SK-N-SH (cell line): Measurements from ENCODE around the gene KLHL13. TPM values are rescaled to one million over a fixed set of nuclear protein-coding genes. Genes with fewer than 3 reads are reported as not detected.

Experiments
- CTCF ChIA-PET: fragments of 300-600, 350-600 bp; formaldehyde crosslinking; extraction: SDS; loops from one replicate; lab custom pipeline; 2021; lab: Yijun Ruan, JAX
- POLR2A ChIA-PET: fragments of 350-600 bp; sonication (Branson Sonifier 250); formaldehyde crosslinking; extraction: SDS; loops from one replicate; lab custom pipeline; 2020; ENCODE audit warnings: antibody characterized with exemption, inconsistent platforms; lab: Yijun Ruan, JAX
- DNase-seq: peaks from one replicate; pipeline ENCODE4 v3.0.0; 2012
- H2AFZ ChIP-seq: fragments of 200-600 bp; sonication (generic); 2 replicates; pipeline ENCODE4 v1.8.1; 2016; ENCODE audit warnings: antibody characterized with exemption, mild to moderate bottlenecking, low read depth
- H3F3A ChIP-seq: fragments of 200-600 bp; sonication (generic); replicated peaks from 2 replicates; pipeline ENCODE3; 2016; ENCODE audit warnings: antibody characterized with exemption, mild to moderate bottlenecking; ENCODE audit not compliant: insufficient read depth
- H3K27ac ChIP-seq, 2 experiments: fragments of 200-500 bp in 1 of 2; fragments of 200-600 bp in 1 of 2; sonication (Bioruptor generic) in 1 of 2; sonication (generic), shearing (Covaris generic) in 1 of 2; 2 replicates each; pipeline versions ENCODE4 v1.5.1 to v1.6.1; 2014 to 2016; ENCODE audit warnings: low read depth in 2 of 2, inconsistent platforms in 1 of 2, low read length in 1 of 2, mild to moderate bottlenecking in 1 of 2, mixed read lengths in 1 of 2
- H3K27me3 ChIP-seq: fragments of 200-600 bp; sonication (generic), shearing (Covaris generic); 2 replicates; pipeline ENCODE4 v1.6.1; 2016; ENCODE audit warnings: mixed run types; ENCODE audit not compliant: insufficient read depth
- H3K36me3 ChIP-seq, 2 experiments: fragments of 200-500 bp in 1 of 2; fragments of 200-600 bp in 1 of 2; sonication (Bioruptor generic) in 1 of 2; sonication (generic) in 1 of 2; replicated peaks in 1 of 2; 2 replicates each; pipeline versions ENCODE3 to v1.5.1; 2014 to 2016; ENCODE audit warnings: low read length in 1 of 2, mild to moderate bottlenecking in 1 of 2; ENCODE audit not compliant: insufficient read depth in 2 of 2, control insufficient read depth in 1 of 2
- H3K4me1 ChIP-seq, 2 experiments: fragments of 200-500 bp in 1 of 2; fragments of 200-600 bp in 1 of 2; sonication (Bioruptor generic) in 1 of 2; sonication (generic), shearing (Covaris generic) in 1 of 2; 2 replicates each; pipeline versions ENCODE4 v1.5.1 to v1.6.1; 2014 to 2016; ENCODE audit warnings: low read depth in 1 of 2, low read length in 1 of 2, mixed run types in 1 of 2; ENCODE audit not compliant: insufficient read depth in 2 of 2, control insufficient read depth in 1 of 2
- H3K4me2 ChIP-seq: fragments of 200-600 bp; sonication (generic), shearing (Covaris generic); 2 replicates; pipeline ENCODE4 v1.6.1; 2017; ENCODE audit warnings: mixed run types
- H3K4me3 ChIP-seq, 2 experiments: fragments of 200-500 bp in 1 of 2; fragments of 200-600 bp in 1 of 2; sonication (Bioruptor generic) in 1 of 2; sonication (generic), shearing (Covaris generic) in 1 of 2; 2 replicates each; pipeline versions ENCODE4 v1.5.1 to v1.8.1; 2014 to 2016; ENCODE audit warnings: low read depth in 2 of 2, inconsistent platforms in 1 of 2, low read length in 1 of 2, mild to moderate bottlenecking in 1 of 2, mixed read lengths in 1 of 2, moderate library complexity in 1 of 2
- H3K79me2 ChIP-seq: fragments of 200-600 bp; sonication (generic); 2 replicates; pipeline ENCODE4 v1.8.1; 2017; ENCODE audit warnings: mild to moderate bottlenecking; ENCODE audit not compliant: insufficient read depth
- H3K9ac ChIP-seq: fragments of 200-600 bp; sonication (generic); 2 replicates; pipeline ENCODE4 v1.6.1; 2017; ENCODE audit warnings: mixed run types
- H3K9me2 ChIP-seq: fragments of 200-600 bp; sonication (generic); 2 replicates; pipeline ENCODE4 v1.6.1; 2017; ENCODE audit warnings: mixed run types
- H3K9me3 ChIP-seq: fragments of 200-600 bp; sonication (generic); 2 replicates; pipeline ENCODE4 v1.6.1; 2017; ENCODE audit warnings: mixed run types, mild to moderate bottlenecking, moderate library complexity
- H4K20me1 ChIP-seq: fragments of 200-600 bp; sonication (generic); 2 replicates; pipeline ENCODE4 v1.6.1; 2017; ENCODE audit warnings: mild to moderate bottlenecking, mixed run types; ENCODE audit not compliant: insufficient read depth
- CHD2 ChIP-seq: fragments of 150-350 bp; IDR thresholded peaks from 2 replicates; pipeline ENCODE4 v1.6.1; 2018; ENCODE audit warnings: low read length; ENCODE audit not compliant: partially characterized antibody
- EP300 ChIP-seq, 2 experiments: IDR thresholded peaks; 2 replicates each; pipeline versions ENCODE4 v1.4.0 to v1.6.1; 2012; ENCODE audit warnings: borderline replicate concordance in 1 of 2, low read depth in 1 of 2, low read length in 1 of 2
- FOXM1 ChIP-seq: IDR thresholded peaks from 2 replicates; pipeline ENCODE4 v1.4.0; 2012; ENCODE audit warnings: low read depth, mild to moderate bottlenecking
- GATA2 ChIP-seq: sonication (generic); formaldehyde crosslinking; IDR thresholded peaks from 2 replicates; pipeline ENCODE4 v1.5.0; 2020; ENCODE audit warnings: mild to moderate bottlenecking, missing genetic modification reagents
- MEF2A ChIP-seq: IDR thresholded peaks from 2 replicates; pipeline ENCODE4 v1.4.0; 2012; ENCODE audit warnings: low read depth, borderline replicate concordance
- MXI1 ChIP-seq: IDR thresholded peaks from 2 replicates; pipeline ENCODE4 v1.6.1; 2012; ENCODE audit warnings: mild to moderate bottlenecking, low read depth, low read length, improper control_type of control experiment
- NRF1 ChIP-seq: IDR thresholded peaks from 2 replicates; pipeline ENCODE4 v1.6.1; 2012; ENCODE audit warnings: low read depth, mild to moderate bottlenecking, low read length
- POLR2AphosphoS5 ChIP-seq: IDR thresholded peaks from 2 replicates; pipeline ENCODE4 v1.6.1; 2012; ENCODE audit warnings: low read depth, low read length
- RAD21 ChIP-seq: IDR thresholded peaks from 2 replicates; pipeline ENCODE4 v1.6.1; 2012; ENCODE audit warnings: mild to moderate bottlenecking, low read length
- RFX5 ChIP-seq: IDR thresholded peaks from 2 replicates; pipeline ENCODE4 v1.6.1; 2012; ENCODE audit warnings: mild to moderate bottlenecking, improper control_type of control experiment, low read length
- SIN3A ChIP-seq: IDR thresholded peaks from 2 replicates; pipeline ENCODE4 v1.6.1; 2012; ENCODE audit warnings: low read depth, mild to moderate bottlenecking, low read length, moderate library complexity, borderline replicate concordance
- SMC3 ChIP-seq: IDR thresholded peaks from 2 replicates; pipeline ENCODE4 v1.6.1; 2012; ENCODE audit warnings: low read depth, low read length, improper control_type of control experiment
- TAF1 ChIP-seq: IDR thresholded peaks from 2 replicates; pipeline ENCODE4 v1.6.1; 2012; ENCODE audit warnings: low read depth, mild to moderate bottlenecking, low read length, moderate library complexity, borderline replicate concordance
- TCF12 ChIP-seq: IDR thresholded peaks from 2 replicates; pipeline ENCODE4 v1.4.0; 2012
- TEAD4 ChIP-seq: IDR thresholded peaks from 2 replicates; pipeline ENCODE4 v1.4.0; 2012; ENCODE audit warnings: mild to moderate bottlenecking, borderline replicate concordance; ENCODE audit not compliant: insufficient read depth
- YY1 ChIP-seq: IDR thresholded peaks from 2 replicates; pipeline ENCODE4 v1.4.0; 2012; ENCODE audit warnings: low read depth, mild to moderate bottlenecking
- WGBS: methylation state at CpG from one replicate; pipeline ENCODE4 v1.1.6; 2017; ENCODE audit warnings: low lambda C conversion rate; 5-methylcytosine and 5-hydroxymethylcytosine counted together
- polyA plus RNA-seq, 3 experiments: library from polyadenylated mRNA; depleted of rRNA; stranded (reverse); fragments of >200 nt; gene quantifications; 2 replicates each; pipeline ENCODE4 v1.2.3, GENCODE V29; 2012
- TF ChIP-seq, protein P1 (sequence below): IDR thresholded peaks from 2 replicates; pipeline ENCODE4; 2012
- TF ChIP-seq, protein P2 (sequence below): IDR thresholded peaks from 2 replicates; pipeline ENCODE4 v1.6.1; 2012; ENCODE audit warnings: mild to moderate bottlenecking, low read depth, low read length, moderate library complexity
- TF ChIP-seq, protein P3 (sequence below): IDR thresholded peaks from 2 replicates; pipeline ENCODE4 v1.4.0; 2012; ENCODE audit warnings: low read depth, borderline replicate concordance
- TF ChIP-seq, protein P4 (sequence below): fragments of 150-350 bp; IDR thresholded peaks from 2 replicates; pipeline ENCODE4 v1.6.1; 2016; ENCODE audit warnings: mild to moderate bottlenecking, low read depth, low read length
- TF ChIP-seq, protein P5 (sequence below): IDR thresholded peaks from 2 replicates; pipeline ENCODE4 v1.4.0; 2012; ENCODE audit warnings: low read depth, borderline replicate concordance

The KLHL13 gene
- polyA plus RNA-seq, 1 of the 3 experiments (the other 2 are of a cell fraction): 19.5 TPM

DNA sequence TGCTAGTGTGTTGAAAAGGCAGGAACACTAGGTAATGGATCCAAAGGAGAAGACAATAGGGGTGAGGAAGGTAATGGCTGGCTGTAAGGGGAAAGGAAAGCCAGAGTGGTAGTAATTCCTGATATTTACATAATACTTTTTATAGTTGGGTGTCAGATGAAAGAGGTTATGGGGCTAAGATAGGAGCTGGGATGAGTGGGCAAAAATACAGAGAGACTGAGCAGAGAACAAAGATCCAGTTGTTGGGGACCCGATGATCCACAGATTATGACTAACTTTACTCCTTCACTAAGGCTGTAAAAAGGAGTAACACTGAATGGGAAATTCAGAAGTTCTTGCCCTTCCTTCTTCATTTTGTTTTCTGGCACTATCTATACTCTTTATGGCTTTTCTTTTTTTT is 138.2 kb downstream of the KLHL13 start (continued):
- TF ChIP-seq SIN3A (no peak), NRF1 (no peak), RFX5 (no peak)
- TF ChIP-seq, protein P1, sequence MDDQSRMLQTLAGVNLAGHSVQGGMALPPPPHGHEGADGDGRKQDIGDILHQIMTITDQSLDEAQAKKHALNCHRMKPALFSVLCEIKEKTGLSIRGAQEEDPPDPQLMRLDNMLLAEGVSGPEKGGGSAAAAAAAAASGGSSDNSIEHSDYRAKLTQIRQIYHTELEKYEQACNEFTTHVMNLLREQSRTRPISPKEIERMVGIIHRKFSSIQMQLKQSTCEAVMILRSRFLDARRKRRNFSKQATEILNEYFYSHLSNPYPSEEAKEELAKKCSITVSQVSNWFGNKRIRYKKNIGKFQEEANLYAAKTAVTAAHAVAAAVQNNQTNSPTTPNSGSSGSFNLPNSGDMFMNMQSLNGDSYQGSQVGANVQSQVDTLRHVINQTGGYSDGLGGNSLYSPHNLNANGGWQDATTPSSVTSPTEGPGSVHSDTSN: no peak

DNA sequence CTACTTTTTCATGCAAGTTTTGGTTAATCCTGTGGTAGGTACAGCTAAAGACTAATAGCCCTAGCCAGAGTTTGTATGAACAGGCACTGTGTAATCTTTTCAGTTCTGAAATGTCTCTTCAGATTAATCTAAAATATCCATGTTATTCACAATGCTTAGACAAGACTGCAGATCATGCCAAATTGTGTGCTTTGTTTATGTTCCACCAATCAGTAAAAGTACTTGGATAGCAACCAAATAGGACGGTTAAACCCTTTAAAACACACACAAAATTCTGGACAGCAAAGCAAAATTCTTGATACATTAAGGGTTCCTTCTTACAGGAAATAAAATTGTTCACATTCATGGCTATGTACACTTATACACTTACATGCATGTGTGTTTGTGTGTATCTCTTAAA is 139.1 kb downstream of the KLHL13 start:
- no peak overlapping the region for H3K9ac ChIP-seq
- no peak overlapping the region for H3K27ac ChIP-seq
- H4K20me1 ChIP-seq: no peaks in the 10 kb centered on the region
- H3K4me2 ChIP-seq: no peak overlapping the region
- H3K79me2 ChIP-seq: peaks cover 4% of the 10 kb centered on the region; the same call in 1 of the 2 replicates
- H3K36me3 ChIP-seq: no peaks in the 10 kb centered on the region
- H3K4me3 ChIP-seq: no peak overlapping the region
- ChIA-PET CTCF (no interaction called here), POLR2A (no interaction called here)
- no peaks in the 10 kb centered on the region for H3K9me3 ChIP-seq
- H2AFZ ChIP-seq: no peak overlapping the region
- TF ChIP-seq GATA2 (CRISPR knock-in tag) (no peak), TCF12 (no peak), EP300 (IDR thresholded peaks at IDR 0.05; ENCODE audit: borderline replicate concordance in 1 of 2, low read depth in 1 of 2, low read length in 1 of 2) (no peak), MEF2A (no peak), NRF1 (no peak), RAD21 (no peak), SMC3 (no peak), POLR2AphosphoS5 (no peak), FOXM1 (no peak), YY1 (no peak), MXI1 (no peak), CHD2 (no peak), TAF1 (no peak), TEAD4 (no peak)
- TF ChIP-seq, protein P2, sequence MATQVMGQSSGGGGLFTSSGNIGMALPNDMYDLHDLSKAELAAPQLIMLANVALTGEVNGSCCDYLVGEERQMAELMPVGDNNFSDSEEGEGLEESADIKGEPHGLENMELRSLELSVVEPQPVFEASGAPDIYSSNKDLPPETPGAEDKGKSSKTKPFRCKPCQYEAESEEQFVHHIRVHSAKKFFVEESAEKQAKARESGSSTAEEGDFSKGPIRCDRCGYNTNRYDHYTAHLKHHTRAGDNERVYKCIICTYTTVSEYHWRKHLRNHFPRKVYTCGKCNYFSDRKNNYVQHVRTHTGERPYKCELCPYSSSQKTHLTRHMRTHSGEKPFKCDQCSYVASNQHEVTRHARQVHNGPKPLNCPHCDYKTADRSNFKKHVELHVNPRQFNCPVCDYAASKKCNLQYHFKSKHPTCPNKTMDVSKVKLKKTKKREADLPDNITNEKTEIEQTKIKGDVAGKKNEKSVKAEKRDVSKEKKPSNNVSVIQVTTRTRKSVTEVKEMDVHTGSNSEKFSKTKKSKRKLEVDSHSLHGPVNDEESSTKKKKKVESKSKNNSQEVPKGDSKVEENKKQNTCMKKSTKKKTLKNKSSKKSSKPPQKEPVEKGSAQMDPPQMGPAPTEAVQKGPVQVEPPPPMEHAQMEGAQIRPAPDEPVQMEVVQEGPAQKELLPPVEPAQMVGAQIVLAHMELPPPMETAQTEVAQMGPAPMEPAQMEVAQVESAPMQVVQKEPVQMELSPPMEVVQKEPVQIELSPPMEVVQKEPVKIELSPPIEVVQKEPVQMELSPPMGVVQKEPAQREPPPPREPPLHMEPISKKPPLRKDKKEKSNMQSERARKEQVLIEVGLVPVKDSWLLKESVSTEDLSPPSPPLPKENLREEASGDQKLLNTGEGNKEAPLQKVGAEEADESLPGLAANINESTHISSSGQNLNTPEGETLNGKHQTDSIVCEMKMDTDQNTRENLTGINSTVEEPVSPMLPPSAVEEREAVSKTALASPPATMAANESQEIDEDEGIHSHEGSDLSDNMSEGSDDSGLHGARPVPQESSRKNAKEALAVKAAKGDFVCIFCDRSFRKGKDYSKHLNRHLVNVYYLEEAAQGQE: no peak
- TF ChIP-seq, protein P1: no peak
- TF ChIP-seq, protein P3, sequence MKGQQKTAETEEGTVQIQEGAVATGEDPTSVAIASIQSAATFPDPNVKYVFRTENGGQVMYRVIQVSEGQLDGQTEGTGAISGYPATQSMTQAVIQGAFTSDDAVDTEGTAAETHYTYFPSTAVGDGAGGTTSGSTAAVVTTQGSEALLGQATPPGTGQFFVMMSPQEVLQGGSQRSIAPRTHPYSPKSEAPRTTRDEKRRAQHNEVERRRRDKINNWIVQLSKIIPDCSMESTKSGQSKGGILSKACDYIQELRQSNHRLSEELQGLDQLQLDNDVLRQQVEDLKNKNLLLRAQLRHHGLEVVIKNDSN: no peak
- TF ChIP-seq, protein P4, sequence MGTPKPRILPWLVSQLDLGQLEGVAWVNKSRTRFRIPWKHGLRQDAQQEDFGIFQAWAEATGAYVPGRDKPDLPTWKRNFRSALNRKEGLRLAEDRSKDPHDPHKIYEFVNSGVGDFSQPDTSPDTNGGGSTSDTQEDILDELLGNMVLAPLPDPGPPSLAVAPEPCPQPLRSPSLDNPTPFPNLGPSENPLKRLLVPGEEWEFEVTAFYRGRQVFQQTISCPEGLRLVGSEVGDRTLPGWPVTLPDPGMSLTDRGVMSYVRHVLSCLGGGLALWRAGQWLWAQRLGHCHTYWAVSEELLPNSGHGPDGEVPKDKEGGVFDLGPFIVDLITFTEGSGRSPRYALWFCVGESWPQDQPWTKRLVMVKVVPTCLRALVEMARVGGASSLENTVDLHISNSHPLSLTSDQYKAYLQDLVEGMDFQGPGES: no peak
- TF ChIP-seq, protein P5, sequence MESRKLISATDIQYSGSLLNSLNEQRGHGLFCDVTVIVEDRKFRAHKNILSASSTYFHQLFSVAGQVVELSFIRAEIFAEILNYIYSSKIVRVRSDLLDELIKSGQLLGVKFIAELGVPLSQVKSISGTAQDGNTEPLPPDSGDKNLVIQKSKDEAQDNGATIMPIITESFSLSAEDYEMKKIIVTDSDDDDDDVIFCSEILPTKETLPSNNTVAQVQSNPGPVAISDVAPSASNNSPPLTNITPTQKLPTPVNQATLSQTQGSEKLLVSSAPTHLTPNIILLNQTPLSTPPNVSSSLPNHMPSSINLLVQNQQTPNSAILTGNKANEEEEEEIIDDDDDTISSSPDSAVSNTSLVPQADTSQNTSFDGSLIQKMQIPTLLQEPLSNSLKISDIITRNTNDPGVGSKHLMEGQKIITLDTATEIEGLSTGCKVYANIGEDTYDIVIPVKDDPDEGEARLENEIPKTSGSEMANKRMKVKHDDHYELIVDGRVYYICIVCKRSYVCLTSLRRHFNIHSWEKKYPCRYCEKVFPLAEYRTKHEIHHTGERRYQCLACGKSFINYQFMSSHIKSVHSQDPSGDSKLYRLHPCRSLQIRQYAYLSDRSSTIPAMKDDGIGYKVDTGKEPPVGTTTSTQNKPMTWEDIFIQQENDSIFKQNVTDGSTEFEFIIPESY: no peak
- H3K9me2 ChIP-seq: no peaks in the 10 kb centered on the region
- no peaks in the 10 kb centered on the region for H3F3A ChIP-seq
- WGBS: 52% methylated on average over 1 of the region's 1 CpG
- H3K4me1 ChIP-seq: peaks cover 0 to 4% of the 10 kb centered on the region in 2 experiments; a peak in 2 of 4 replicates
- no peaks in the 10 kb centered on the region for H3K27me3 ChIP-seq
- DNase-seq: no peak
